HK-2 (cell line): ENCODE measurements around the gene PPM1H.
"Not testable (repeated sequence)": the region's sequence is repeated elsewhere in the genome, so short reads cannot be mapped to it uniquely, and the experiment has no call there.

ENCODE experiments used
- DNase-seq: peaks from one replicate; pipeline ENCODE4 v3.0.0-alpha.2; 2018; ENCODE audit not compliant: unreplicated experiment

PPM1H gene

DNA sequence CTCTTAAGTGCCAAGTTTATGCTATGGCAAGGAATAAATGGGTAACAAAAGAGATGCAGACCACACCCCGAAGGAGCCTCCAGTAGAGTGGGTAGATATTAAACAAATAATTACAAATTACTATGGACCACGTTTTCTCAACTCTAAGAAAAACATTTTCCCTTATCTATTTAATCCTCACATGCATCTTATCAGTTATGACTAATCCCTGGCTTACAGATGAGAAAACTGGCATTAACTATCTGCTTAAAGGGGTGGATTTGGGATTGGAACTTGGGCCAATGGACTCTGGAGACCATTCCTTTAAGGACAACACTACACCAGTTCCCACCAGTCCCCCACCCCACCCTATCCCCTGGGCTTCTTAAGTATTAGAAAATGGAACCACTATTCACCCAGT, 26.3 kb downstream of the PPM1H start:
- DNase-seq: no peak

DNA sequence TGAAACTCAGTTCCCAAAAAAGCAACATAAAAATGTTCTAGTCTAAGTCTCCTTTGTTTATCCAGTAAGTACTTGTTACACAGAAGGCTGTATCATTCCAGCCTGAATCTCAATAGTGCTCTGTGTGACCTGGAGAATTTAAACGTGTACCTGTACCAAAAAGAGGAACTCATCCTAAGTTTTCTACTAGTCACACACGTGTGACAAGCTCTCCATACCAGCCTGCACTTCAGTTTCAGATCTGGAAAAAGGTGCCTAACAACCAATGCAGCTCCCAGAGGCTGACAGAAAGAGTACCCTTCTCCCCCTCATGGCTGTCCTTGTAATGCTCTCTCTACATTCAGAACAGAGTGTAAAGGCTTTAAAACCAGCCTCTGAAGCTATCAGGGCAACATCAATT, 27.4 kb downstream of the PPM1H start:
- DNase-seq: no peak

DNA sequence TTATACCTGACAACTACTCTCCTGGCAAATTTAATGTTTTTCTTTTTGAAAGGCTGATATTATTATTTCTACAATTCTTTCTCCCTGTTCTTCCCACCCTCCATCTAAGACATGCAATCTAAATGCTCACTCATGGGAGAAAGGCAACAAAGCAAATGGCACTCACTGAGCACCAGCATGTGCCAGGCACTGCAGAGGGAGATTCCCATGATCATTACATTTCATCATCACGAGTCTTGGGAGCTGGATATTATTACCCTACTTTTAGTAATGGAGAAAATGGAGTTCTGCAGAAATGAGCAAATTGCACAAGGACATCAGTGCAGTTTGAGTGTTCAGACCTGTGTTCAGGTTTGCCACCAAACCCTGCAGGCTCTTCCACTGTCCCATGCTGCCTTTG, 27.9 kb downstream of the PPM1H start:
- DNase-seq: no peak

GRCh38 chr12:62903151-62903550, 31.8 kb downstream of the PPM1H start:
- DNase-seq: no peak

- no peak for DNase-seq
Observed at GRCh38 chr12:62900686-62901272, 34.2 kb downstream of the PPM1H start.

DNA sequence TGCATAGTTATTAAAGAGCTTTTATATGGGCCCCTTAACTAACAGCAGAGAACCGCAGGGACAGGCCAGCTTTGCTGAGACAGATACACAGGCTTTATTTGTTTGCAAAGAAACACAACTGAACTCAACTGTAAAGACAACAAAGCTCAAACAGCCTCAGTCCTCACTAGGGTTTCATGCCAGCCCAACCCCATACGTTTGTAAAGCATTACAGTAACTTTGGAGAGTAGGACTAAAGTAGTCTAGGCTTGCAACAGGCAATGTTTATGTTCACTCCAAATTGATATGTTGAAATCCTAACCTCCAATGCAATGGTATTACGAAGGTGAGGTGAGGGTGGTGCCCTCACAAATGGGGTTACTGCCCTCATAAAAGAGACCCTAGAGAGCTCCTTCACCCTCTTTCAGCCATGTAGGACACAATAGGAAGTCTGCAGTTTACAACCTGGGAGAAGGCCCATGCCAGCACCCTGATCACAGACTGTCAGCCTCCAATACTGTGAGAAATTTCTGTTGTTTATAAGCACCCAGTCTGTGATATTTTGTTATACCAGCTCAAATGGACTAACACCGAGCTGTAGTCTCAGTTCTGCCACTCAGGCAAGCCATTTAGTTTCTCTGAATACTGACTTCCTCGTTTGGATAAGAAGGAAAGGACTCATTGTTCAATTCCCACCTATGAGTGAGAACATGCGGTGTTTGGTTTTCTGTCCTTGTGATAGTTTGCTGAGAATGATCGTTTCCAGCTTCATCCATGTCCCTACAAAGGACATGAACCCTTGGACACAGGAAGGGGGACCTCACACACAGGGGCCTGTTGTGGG, 35.2 kb downstream of the PPM1H start:
- DNase-seq: no peak

- DNase-seq: no peak
Observed at GRCh38 chr12:62898526-62898925, 36.4 kb downstream of the PPM1H start.

DNA sequence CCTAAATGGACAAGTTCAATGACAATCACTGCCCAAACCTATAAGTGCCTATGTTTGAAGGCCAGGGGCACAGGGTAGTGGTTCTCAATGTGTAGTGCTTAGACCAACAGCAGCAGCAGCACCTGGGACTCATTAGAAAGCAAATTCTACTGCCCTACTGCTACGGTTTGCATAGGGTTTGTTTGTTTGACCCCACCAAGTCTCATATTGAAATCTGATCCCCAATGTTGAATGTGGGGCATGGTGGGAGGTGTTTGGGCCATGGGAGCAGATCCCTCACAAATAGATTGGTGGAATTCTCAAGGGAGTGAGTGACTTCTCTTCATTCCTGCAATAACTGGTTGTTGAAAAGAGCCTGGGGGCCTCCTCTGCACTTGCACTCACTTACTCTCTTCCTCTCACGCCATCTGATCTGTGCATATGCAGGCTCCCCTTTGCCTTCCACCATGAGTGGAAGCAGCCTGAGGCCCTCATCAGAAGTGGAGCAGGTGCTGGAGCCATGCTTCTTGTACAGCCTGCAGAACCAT, 39.5 kb downstream of the PPM1H start:
- DNase-seq: no peak

DNA sequence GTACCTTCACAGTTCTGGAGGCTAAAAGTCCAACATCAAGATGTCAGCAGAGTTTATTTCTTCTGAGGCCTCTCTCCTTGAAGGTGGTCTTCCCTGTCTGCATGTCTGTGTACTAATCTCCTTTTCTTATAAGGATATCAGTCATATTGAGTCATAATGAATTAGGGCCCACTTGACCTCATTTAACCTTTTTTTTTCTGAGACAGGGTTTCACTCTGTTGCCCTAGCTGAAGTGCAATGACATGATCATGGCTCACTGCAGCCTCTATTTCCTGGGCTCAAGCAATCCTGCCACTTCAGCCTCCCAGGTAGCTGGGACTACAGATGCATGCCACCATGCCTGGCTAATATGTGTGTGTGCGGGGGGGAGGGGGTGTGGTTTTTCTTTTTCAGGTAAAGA, 41.7 kb downstream of the PPM1H start:
- DNase-seq: no peak

DNA sequence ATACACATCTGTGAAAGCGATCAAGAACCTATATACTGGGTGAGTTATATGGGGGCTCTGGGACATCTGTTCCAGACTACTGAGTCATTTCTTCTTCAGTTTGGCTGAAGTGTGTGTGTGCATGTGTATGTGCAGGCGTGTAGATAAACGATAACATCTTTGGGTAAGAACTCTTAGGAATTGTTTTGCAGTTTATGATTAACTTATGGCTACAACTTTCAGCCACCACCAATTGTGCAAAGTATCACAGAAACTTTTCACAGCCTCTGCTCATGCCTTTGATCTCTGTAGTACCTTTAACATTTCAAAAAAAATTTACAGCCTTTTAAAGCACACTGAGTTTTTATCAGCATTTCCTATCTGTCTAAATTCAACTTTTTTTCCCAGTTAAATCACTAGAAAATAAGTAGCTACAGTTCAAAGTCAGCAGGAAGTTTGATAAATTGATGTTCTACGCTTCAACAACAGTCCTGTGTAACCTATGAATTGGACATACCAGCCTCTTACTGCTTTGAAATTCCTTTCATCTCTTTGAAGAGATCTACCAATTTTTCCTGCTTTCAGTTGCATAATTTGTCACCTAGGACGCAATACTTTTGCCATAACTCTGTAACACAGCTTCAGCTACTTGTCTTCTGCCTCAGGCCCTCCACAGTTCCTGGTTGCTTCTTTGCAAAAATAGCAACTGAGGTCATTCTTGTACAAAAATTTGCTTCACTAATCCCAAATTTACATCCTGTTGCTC, 43.0 kb downstream of the PPM1H start:
- DNase-seq: no peak

DNA sequence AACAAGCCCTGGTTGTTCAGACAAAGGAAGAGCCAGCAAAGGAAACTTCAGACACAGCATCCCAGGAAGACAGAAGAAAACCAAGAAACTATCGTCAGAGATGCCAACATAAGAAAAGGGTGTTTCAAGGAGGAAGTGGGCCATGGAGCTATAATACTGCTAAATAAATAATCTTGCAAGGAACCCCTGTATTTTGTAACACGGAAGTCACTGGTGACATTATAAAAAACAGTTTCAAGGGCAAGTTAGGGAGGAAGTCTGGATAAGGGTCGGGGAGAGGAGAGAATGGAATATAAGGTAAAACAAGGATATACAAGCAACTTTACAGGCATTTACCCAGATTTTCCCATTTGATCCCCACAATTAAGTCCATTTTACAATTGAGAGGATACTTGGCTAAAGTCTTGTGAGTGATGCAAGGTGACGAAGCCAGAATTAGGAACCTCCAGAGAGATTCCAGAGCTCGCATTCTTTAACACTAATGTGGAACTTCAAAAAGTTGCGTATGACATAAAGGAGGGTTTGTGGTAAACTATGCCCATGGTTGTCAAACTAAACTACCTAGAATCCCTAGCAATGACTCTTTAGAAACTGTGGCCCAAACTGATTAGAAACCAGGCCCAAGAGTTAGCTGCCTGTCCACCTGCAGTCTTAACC, 46.4 kb downstream of the PPM1H start:
- DNase-seq: no peak

- no peak for DNase-seq
Observed at GRCh38 chr12:62886796-62887195, 48.2 kb downstream of the PPM1H start.

- DNase-seq: no peak
Observed at GRCh38 chr12:62885242-62885641, 49.7 kb downstream of the PPM1H start.

DNA sequence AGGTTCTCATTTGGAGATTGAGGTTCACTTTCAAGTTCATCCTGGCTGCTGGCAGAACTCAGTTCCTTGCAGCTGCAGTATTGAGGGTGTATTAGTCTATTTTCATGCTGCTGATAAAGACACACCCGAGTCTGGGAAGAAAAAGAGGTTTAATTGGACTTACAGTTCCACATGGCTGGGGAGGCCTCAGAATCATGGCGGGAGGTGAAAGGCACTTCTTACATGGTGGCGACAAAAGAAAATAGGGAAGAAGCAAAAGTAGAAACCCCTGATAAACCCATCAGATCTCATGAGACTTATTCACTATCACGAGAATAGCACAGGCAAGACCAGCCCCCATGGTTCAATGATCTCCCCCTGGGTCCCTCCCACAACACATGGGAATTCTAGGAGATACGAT, 50.1 kb downstream of the PPM1H start:
- not testable (repeated sequence) for DNase-seq

GRCh38 chr12:62882696-62883095, 52.3 kb downstream of the PPM1H start:
- DNase-seq: no peak

- no peak for DNase-seq
Observed at GRCh38 chr12:62882140-62882539, 52.8 kb downstream of the PPM1H start.

DNA sequence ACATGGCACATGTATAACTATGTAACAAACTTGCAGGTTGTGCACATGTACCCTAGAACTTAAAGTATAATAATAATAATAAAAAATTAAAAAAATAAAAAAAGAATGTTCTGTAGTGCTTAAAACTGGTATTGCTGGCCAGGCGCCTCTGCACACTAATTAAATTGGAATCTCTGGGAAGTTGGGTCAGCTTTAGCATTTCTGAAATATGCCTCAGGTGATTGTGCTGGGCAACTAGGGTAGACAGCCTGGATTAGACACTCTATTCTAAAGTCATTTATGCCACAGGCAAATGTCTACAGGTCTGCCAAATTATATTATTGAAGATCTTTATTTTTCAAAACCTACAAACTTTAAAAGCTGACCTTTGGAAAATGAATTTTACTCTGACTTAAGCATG, 55.3 kb downstream of the PPM1H start:
- no peak for DNase-seq

DNA sequence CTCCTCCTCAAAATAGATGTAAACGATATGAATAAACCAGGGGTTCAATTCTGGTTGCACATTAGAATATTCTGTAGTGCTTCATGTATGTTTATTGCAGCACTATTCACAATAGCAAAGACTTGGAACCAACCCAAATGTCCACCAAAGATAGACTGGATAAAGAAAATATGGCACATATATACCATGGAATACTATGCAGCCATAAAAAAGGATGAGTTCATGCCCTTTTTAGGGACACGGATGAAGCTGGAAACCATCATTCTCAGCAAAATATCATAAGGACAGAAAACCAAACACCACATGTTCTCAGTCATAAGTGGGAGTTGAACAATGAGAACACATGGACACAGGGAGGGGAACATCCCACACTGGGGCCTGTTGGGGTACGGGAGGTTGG, 55.7 kb downstream of the PPM1H start:
- DNase-seq: not testable (repeated sequence)

DNA sequence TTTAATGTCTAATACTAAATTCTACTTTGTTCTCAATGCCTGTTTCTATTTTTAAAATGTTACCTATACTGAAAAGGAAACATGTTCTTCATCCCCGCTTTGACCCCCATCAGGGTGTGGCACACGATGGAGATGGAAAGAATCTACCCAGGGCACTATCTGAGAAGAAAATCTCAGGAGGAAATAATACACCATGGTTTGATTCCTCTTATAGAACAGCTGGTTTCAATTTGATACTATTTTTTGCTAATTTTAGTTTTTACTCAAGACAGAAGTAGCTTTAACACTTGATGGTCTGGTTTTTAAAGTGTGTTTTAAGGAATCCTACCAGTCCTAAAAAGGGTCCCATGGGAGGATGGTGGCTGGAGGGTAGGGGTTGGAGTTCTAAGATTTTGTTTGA, 56.7 kb downstream of the PPM1H start:
- DNase-seq: no peak

DNA sequence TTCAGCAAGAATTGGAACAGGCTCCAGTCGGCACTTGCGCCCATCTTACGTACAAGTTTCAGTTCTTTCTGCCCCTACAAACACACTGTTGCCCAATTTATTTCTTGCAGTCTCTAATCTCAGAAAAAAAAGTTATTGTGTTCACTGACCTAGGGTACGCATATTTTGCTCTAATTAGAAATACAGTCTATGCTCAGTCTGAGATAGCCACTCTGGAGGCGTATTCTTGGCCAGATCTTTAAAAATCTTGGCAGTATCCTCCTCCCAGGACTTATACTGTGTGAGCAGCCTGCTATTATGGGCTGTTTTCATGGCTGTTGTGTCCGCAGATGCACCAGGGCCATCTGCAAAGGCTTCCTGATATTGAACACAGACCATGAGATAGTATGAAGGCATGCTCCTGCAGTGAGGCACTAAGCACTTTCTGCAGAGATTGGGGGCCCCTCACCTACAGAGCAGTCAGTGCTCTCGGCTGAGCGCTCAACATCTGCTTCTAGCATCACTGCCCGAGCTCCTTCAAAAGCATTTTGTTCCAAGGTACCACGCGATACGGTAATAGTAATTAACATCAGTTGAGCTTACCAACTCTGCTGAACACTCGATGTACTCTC, 57.9 kb downstream of the PPM1H start:
- no peak for DNase-seq

DNA sequence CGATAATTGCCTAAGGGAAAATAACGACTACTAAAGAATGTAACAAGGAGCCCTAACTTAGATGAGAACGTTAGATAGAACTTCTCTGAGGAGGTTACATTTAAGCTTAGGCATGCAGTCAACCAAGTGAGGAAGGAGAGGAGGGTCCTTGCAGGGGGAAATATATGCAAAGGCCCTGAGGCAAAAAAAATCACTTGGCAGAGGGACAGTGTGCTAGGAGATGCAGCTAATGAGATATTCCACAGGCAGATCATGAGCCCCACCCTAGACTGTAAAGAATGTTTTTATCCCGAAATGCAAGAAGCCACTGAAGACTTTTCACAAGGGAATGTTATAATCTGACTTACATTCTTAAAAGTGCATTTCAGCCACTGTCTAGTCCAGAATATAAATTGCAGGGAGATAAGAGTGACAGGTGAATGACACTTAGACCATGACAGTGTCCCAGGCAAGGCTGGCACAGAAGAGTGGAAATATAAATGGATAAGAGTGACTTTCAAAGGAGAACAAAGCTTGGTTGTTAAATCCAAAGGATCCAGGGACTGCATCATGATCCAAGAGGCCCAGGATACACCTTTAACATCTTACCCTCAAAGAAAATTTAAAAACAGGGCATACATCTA, 61.0 kb downstream of the PPM1H start:
- DNase-seq: no peak
